ENCODE measurements around the gene FGFR4.

The FGFR4 gene

GRCh38 chr5:177132136-177133095 lies 45.7 kb downstream of the FGFR4 start:
- no peak for DNase-seq

DNA sequence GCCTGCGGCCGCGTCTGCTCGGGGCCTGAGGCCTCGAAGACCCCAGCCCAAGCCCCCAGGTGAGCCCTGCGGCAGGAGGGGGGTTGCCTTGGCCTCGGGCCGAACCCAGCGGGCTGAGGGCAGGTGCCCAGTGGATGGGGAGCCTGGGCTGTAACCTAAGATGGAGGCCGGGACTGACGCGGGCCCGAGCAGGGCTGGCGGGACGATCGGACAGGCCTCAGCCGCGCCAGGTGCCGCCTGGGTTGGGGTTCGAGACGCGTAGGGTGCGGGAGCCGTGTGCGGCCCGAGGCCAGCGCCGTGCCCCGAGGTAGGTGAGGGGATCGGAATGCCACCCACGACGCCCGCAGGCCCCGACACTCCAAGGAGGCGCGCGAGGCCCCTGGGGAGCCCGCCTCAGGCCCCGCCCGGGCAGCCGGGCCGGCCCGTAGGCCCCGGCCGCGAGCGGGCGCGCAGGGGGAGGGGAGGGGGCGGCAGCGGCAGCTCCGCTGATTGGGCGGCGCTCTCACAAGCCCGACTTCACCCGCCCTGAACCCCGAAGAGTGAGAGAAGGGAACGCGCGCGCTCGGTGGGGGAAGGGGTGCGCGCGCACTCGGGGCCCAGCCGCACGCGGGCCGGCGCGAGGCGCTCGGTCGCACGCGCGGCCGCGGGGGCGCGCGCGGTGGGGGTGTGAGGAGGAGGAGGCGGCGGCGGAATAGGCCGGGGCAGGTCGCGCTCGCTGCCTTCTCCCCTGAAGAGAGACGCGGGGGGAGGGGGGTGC lies 46.6 kb downstream of the FGFR4 start, which contains the start of gene NSD1:
Gene NSD1 (plus strand): TSS at position 678 of the 757 bp plus-strand sequence. CDS start 1,331 bp downstream, outside the sequence.
- DNase-seq = peak; percentile 43

- DNase-seq = no peak
Observed at GRCh38 chr5:177133853-177134696, 47.4 kb downstream of the FGFR4 start.

GRCh38 chr5:177134697-177135225 lies 48.0 kb downstream of the FGFR4 start:
- DNase-seq = no peak

DNA sequence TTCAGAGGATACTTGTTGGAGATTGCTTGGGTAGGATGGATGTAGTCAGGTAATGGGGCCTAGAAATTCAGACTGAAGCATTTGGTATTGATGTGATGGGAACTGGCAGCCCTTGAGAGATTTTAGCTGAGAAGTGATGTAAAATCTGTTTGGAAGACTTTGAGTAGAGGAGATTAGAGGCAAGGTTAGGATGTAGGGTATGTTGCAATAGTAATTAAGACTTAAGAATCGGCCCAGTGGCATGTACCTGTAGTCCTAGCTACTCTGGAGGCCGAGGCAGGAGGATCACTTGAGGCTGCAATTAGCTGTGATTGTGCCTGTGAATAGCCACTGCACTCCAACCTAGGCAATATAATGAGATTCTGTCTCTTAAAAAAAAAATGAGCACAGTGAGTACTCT lies 53.6 kb downstream of the FGFR4 start:
- DNase-seq = no peak

DNA sequence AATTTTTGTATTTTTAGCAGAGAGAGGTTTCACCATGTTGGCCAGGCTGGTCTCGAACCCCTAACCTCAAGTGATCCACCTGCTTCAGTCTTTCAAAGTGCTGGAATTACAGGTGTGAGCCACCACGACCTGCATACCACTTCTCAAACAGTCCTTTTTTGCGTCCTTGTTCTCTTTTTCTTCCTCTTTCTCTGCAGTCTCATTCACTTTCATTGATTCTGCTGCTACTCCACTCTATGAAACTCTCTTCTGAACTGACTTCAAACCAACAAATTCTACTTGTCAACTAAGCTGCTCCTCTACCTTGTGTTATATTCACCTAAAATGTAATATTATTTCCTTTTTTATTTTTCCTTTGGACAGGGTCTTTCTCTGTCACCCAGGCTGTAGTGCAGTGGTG lies 54.8 kb downstream of the FGFR4 start:
- DNase-seq = no peak

DNA sequence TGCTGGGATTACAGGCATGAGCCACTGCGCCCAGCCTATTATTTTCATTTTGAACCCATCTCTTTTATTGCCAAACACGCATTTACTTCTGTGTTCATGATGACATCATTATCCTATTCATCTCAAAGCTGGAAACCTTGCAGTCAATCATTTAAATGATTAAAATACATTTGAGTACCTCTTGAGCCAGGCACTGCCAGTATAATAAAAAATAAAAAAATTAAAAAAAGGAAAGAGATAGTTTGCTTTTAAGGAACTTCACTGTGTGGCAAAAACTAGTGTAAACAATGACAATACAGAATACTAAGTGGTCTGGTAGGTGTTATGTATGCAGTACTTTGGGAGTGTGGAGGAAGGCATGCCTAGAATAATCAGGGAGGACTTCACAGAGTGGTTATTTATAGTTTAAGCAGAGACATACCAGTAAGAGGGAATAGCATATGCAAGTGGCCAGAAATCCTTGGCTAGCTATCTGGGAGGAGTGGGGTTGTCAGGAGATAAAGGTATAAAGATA lies 55.4 kb downstream of the FGFR4 start:
- no peak for DNase-seq

DNA sequence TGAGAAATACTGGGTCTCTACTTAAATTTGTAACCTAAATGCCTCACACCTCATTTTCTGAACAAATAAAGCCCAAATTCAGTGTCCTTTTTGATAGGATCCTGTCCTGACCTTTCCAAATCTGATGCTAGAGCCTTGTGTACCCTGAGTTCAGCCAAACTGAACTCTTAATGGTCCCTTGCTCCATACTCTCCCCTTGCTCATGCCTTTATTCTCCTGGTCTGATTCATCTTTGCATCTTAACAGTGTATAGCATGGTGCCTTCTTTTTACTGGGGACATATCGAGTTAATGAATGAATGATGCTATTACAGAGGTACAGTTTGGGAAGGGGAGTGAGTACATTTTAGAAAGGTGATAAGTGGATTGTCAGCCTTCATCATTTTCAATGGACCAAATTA lies 56.1 kb downstream of the FGFR4 start:
- DNase-seq = no peak

- DNase-seq = no peak
Observed at GRCh38 chr5:177146891-177147638, 60.4 kb downstream of the FGFR4 start.
